CD4-positive, alpha-beta T cell treated with Interferon gamma for 1 hour (primary cell): Measurements from ENCODE around the gene PLCB4.
"Not testable (repeated sequence)": the region's sequence is repeated elsewhere in the genome, so short reads cannot be mapped to it uniquely, and the experiment has no call there.

ENCODE experiments used
- DNase-seq: peaks from one replicate; pipeline ENCODE4 v3.0.0-alpha.2; 2020

Gene PLCB4

GRCh38 chr20:9068841-9069663, at the start of gene PLCB4:
PLCB4 (plus strand) TSS chr20:9069087; CDS start chr20:9307815, 238,728 bp downstream.
- no peak for DNase-seq

- DNase-seq, result no peak
Observed at GRCh38 chr20:9019833-9020232, 49.1 kb upstream of the PLCB4 start.

GRCh38 chr20:9021216-9021615, 47.7 kb upstream of the PLCB4 start:
- DNase-seq, result no peak

- no peak for DNase-seq
Observed at GRCh38 chr20:9021699-9022098, 47.2 kb upstream of the PLCB4 start.

- no peak for DNase-seq
Observed at GRCh38 chr20:9022376-9022775, 46.5 kb upstream of the PLCB4 start.

- no peak for DNase-seq
Observed at GRCh38 chr20:9024606-9025005, 44.3 kb upstream of the PLCB4 start.

GRCh38 chr20:9025011-9025410, 43.9 kb upstream of the PLCB4 start:
- DNase-seq, result no peak

- DNase-seq, result no peak
Observed at GRCh38 chr20:9025643-9026042, 43.2 kb upstream of the PLCB4 start.

- no peak for DNase-seq
Observed at GRCh38 chr20:9027626-9028025, 41.3 kb upstream of the PLCB4 start.

GRCh38 chr20:9028419-9028818, 40.5 kb upstream of the PLCB4 start:
- no peak for DNase-seq

GRCh38 chr20:9031991-9032390, 36.9 kb upstream of the PLCB4 start:
- DNase-seq, result no peak

GRCh38 chr20:9032758-9033157, 36.1 kb upstream of the PLCB4 start:
- no peak for DNase-seq

- no peak for DNase-seq
Observed at GRCh38 chr20:9035126-9035525, 33.8 kb upstream of the PLCB4 start.

- DNase-seq, result no peak
Observed at GRCh38 chr20:9036593-9036992, 32.3 kb upstream of the PLCB4 start.

- no peak for DNase-seq
Observed at GRCh38 chr20:9038791-9039535, 29.9 kb upstream of the PLCB4 start.

GRCh38 chr20:9040863-9041524, 27.9 kb upstream of the PLCB4 start:
- no peak for DNase-seq

GRCh38 chr20:9043364-9043763, 25.5 kb upstream of the PLCB4 start:
- no peak for DNase-seq

- not testable (repeated sequence) for DNase-seq
Observed at GRCh38 chr20:9047928-9048327, 21.0 kb upstream of the PLCB4 start.

- DNase-seq, result no peak
Observed at GRCh38 chr20:9051508-9051907, 17.4 kb upstream of the PLCB4 start.

- no peak for DNase-seq
Observed at GRCh38 chr20:9052136-9052535, 16.8 kb upstream of the PLCB4 start.

- DNase-seq, result no peak
Observed at GRCh38 chr20:9053108-9053507, 15.8 kb upstream of the PLCB4 start.

GRCh38 chr20:9054176-9054575, 14.7 kb upstream of the PLCB4 start:
- DNase-seq, result no peak

GRCh38 chr20:9059931-9060330, 9.0 kb upstream of the PLCB4 start:
- DNase-seq, result no peak

- no peak for DNase-seq
Observed at GRCh38 chr20:9061434-9061833, 7.5 kb upstream of the PLCB4 start.
